Stimulated activated CD4-positive, alpha-beta T cell treated with anti-CD3 and anti-CD28 coated beads, Interleukin-4, amount 100 ng/mL, for 4 hours (primary cell): ENCODE results near the gene EMCN.
"Not testable (repeated sequence)": the region's sequence is repeated elsewhere in the genome, so short reads cannot be mapped to it uniquely, and the experiment has no call there.

Source experiments
- DNase-seq, 2 experiments: peaks; one replicate each; pipeline ENCODE4 v3.0.0-alpha.2; 2020

EMCN gene

DNA sequence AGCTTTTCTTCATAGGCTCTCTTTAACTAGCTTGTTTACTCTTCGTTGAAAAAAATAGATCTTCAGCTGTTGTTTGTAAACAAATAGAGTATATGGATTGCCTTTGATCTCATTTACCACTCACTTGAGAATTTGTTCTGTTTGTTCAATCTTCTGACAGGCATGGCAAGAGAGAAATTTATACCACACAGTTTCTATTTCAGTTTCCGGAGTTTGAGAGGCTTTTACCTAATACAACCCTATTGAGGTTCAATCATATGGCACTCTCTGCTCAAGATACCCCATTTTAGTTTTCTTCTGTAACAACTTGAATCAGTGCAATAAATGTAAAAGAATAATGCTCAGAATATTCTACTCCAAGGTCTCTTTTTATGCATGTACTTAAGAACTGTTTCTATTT, 148.0 kb downstream of the EMCN start:
- DNase-seq = no peak

DNA sequence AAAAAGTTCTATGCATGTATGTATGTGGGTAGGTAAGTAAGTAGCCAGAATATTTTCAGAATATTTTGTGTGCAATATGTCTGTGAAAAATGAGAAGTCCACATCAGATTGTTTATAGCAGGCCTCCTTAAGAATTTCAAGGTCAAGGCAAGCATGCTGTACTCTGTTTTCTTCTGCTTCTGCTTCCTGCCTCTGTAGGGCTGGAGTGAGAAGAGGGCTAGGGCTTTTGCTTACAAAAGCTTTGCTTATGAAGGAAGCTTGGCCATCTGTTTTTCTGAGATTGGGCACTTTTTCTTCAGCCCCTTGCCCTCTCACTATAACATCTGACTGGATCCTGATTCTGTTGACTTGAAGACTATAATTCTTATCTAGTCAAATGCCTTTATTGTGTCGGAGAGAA, 150.4 kb downstream of the EMCN start:
- no peak for DNase-seq

DNA sequence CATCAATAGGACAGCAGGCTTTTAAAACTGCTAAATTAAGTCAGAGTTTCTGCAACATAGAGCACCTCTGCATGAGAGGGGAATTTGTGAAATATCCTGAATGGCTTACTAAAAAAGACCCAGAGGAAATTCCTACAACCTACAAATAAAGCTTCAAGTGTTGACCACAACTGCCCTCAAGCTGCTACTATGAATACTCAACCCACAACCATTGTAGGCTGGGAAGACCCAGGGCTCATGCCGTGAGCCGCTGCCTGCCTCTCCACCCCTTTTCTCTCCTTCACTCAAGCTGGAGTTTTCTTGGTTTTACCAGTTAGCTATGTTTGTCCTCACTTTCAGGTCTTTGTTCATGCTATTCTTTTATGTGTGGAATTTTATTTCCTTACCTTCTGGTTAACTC, 151.6 kb downstream of the EMCN start:
- no peak for DNase-seq

DNA sequence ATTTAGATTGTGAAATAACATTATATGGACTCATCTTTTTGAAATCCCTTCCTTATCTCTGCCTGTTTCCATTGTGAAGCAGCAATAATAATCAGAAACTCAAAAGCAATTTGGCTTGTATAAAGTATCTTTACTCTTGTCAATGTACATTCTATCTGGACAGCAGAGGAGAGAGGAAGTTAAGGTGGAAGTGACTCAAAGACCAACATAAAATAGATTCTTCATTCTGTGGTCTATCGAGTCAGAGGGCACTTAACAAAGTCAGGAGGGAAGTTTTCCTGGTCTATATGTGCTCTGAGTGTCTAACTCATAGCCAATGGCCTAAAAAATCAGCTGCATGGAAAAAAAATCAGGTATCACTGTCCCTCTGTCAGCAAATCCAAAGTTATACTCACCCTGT, 155.5 kb downstream of the EMCN start:
- DNase-seq = no peak

DNA sequence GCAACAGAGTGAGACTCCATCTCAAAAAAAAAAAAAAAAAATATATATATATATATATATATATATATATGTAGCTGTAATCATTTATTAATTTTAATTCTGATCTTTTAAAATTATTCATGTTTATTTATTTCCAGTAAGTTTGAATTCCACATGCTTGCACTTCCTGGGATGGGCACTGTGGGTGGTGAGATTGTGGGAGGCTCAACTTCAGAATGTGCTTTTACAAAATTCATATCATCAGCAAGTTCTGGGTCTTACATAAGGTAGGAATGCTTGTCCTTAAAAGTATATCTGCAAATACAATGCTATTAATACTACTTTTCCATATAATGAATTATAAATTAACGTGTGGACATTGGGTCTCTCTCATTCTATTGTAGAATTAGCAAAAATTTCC, 156.5 kb downstream of the EMCN start:
- DNase-seq = no peak

DNA sequence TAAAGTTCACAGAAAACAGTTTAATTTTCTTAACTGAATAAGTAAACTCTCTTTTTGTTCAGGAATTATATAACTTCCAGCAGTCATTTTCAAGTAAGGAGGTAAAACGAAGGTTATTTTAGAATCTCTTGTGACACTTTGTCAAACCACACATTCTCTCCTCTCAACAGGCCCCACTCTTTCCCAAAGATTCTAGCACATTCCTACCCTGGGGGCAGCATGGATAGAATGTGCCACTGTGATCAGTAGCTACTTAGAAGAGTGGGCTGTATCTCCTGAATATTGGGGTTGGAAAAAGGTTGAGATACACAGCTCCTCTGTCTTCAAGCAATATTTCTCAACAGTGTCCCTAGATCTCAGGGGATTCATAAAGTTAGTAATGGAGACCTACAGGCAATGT, 157.6 kb downstream of the EMCN start:
- DNase-seq = no peak

DNA sequence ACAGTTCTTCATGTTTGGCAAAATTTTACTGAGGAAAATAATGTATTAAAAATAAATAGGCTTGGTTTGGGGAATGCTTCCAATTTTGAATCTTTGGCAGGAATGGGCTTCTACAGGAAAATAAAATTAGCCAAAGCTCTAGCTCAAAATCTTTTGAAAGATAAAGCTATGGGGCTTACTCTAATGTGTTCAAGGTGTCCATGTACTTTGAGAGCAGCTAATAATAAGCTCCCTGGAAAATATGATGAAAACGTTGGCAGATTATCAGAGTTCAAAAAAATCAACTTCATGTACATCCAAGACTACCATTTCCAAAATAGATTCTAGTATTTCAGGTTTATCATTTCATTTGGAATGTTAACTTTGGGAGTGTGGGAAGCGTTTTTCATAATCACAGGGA, 158.4 kb downstream of the EMCN start:
- no peak for DNase-seq

DNA sequence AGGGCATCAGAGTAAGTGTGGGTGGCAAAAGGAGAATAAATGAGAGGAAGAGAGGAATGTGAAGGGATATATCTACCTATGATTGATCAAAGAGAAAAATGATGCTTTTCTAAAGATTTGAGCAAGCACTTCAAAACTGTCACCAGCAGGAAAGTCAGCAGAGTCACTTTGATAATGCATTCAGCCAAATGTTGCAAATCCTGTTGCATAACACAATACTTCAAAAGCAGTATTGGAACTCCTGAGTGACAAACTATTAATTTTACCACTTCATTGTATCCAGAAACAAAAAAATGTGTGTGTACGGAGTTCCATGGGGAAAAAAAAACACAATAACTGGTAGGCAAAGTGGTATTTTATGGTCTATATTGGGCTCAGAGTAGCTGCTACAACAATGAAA, 160.3 kb downstream of the EMCN start:
- no peak for DNase-seq

DNA sequence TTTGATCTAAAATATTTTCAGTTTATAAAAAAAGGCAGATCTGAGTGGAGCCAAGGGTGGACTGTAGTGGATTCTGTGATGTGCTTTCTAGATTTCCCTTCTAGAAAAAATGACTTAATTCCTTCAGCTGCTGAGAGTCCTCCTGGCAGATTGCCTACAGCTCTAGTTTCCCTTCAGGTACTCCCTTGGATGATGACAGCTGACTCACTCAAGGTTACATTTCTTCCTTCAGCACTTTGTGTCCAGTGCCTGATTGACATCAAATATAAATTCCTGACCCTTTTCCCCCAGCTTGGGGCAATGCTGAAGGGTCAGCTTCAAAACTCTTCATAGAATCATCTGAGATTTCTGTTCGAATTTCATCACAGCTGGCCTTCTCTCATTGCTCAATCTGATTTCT, 161.7 kb downstream of the EMCN start:
- no peak for DNase-seq

DNA sequence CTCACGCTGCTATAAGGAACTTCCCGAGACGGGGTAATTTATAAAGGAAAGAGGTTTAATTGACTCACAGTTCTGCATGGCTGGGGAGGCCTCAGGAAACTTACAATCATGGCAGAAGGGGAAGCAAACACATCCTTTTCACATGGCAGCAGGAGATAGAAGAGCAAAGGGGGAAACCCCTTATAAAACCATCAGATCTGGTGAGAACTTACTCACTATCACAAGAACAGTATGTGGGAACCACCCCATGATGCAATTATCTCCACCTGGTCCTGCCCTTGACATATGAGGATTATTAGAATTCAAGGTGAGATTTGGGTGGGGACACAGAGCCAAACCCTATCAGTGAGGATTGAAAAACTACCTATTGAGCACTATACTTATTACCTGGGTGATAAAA, 165.5 kb downstream of the EMCN start:
- DNase-seq = not testable (repeated sequence)

DNA sequence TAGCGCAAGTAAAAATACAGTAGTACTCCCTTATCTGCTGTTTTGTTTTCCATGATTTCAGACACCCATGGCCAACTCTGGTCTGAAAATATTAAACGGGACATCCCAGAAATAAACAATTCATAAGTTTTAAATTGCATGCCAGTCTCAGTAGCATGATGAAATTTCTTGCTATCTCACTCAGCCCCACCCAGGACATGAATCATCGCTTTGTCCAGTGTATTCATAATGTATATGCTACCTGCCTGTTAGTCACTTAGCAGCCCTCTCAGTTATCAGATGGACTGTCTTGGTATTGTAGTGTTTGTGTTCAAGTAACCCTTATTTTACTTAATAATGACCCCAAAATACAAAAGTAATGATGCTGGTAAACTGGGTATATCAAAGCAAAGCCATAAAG, 169.3 kb downstream of the EMCN start:
- DNase-seq = no peak

DNA sequence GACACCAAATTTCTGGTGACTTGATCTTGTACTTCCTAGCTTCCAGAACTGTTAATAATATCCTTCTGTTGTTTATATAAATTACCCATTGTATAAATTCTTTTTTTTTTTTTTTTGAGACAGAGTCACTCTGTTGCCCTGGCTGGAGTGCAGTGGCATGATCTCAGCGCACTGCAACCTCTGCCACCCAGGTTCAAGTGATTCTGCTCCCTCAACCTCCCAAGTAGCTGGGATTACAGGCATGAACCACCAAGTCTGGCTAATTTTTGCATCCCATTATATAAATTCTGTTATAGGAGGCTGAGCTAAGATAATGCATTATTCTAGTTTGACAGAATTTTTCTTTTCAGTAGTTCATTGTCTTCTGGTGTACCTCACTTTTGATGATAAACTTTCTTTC, 170.6 kb downstream of the EMCN start:
- DNase-seq = no peak

DNA sequence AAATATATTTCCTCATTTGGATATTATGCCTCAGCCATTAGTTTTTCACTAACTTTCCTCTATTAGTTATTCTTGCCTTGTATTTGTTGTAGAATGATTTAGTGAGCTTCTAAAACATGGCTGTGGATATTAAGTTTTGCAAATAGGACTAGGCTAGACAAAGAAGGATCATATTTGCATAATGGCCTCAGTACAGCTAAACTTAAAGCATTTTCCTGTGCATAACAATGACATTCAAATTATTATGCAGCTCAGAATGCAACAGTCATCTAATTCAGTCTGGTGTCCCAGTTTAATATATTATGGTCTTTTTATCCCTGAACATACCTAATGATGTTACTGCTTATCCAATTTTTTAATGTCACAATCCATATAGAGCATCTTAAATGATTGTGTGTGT, 172.2 kb downstream of the EMCN start:
- DNase-seq = no peak
